ENCODE measurements around the gene PAQR6.
A peak's percentile ranks its signal among the peaks of the same experiment; 100 is the strongest.

Gene PAQR6

DNA sequence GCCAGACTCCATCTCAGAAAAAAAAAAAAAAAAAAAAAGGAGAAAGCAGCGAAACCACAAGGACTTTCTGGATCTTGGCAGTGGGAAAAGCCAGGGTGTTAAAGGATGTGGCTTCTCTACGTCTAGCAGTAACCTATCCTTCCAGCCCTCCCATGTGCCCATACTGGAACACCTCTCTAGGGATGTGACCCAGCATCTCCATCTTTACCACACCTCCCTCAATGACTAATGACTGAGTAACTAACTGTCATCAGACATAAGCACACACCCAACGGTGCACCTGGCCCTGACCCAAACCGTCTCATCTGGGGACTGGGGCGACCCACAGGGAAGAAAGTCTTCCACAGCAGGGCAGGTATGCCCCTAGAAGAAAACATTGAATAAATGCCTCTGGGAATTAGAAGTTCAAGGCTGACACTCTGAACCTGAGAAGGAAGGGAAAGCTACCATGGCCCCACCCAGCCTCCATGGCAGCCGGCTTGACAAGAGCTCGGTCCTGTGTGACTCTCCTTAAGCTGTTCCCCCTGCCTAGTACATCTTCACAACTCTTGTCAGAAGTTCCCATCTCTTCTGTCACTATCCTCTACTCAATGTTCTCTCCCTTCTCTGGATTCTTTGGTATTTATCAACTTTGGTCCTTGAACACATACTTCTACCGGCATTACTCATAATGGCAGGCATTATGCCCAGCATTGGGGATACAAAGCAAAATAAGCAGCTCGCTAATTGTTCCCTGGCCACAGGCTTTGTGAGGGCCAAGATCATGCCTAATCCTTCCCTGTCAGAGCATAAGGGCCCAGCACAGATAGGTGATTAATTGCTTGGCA lies 14.8 kb upstream of the PAQR6 start:
- DNase-seq = no peak

DNA sequence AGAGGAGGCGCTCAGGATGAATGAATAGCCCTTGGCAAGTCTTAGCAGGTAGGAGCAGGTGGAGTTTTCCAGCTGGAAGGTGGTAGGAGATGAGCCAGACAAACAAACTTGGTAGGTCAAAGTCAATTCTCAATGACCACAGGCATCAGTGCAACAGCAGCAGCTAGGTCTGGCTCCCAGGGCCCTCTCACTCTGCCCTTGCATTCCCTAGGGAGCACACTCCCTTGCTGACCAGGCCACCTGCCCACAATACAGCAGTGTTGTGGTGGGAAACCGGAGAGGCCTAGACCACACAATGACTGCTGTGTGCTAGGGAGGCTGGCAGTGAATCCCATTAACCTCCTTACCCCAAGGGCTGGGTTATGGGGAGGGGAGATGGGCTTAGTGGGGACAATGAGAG lies 13.0 kb upstream of the PAQR6 start:
- DNase-seq = no peak

DNA sequence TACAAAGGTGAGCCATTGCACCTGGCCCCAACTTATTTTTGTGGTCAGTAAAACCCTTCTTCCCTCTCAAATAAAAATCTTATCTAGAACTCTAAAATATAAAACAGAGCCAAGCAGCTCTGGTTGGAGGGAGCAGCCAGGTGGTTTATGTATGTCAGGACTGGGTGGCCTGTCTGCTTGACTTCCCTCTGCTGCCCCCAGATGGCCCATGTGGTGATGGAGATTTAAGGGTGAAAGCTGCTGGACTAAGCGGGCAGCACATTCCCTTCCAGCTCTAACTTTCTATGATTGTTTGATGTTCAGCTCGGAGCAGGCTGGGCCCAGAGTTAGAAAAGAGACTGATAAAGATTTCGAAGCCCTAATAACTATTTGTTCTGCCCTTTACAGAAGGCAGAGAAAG lies 11.9 kb upstream of the PAQR6 start:
- DNase-seq = no peak

DNA sequence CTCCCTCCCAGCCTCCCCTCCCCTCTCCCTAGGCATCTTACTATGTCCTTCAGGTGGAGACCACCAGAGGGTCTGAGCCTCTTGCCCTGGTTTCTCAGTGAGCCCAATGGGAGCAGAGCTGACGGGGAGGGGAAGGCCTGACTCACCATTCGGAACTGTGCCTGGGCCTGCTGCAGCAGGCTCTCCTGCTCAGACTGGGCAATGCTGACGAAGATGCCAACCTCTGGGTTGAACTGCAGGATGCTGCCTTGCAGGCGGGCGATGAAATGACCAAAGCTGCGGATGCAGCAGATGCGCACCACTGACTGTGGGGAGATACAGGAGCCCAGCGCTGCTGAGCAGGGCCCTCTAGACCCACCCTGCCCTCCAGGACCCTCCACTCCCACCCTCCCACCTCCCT lies 11.0 kb upstream of the PAQR6 start:
- no peak for DNase-seq

DNA sequence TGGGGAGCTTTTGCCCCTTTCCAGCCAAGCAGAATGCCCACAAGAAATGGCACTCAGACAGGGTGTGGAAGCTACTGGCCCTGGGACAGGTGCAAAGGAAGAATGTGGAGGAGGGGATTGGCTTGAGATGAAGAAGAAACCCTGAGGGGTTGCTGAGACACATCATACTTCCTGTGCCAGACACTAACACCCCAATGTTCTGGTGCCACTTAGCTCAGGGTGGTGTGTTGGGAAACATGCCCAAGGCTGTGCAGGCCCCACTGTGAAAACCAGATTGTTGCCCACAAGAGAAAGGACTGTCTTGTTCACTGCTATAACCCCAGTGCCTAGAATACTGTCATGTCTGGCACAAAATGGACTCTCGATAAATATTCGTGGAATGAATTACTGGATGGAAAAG lies 9.9 kb upstream of the PAQR6 start:
- DNase-seq = no peak

DNA sequence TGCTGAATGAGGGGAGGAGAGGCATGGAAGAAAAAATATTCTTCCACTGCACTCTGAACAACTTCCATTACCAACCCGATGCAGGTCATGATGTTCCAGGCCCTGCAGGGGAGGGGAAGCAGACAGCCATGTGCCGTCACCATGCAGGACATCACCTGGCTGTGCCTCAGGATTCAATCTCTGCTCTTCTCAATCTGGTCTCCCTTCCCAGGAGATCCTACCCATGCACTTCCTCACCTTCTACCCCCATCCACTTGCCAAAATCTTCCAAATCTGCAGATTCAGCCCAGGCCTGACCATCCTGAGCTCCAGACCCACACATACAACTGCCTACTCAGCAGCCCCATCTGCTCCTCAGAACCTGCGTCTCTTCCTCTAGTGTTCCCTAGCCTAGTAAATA lies 5.8 kb upstream of the PAQR6 start:
- DNase-seq = no peak

DNA sequence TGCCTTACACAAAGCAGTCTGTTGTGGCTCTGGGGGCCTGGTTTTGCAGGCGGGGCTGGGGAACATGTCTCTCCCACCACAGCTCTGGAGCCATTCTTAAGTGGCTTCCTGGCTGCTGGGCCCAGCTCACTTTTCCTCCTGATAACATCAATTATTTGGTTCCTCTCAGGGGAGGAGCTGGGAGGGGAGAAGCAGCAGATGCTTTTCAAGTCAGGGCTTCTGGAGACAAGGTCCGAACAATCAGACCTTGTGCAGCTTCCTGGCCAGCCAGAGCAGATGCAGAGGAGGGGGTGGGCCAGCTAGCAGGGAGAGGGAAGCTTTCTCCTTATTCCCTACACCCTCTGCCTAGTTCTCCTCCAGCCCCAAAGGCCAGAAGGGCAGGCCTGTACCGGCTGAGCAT lies 3.7 kb upstream of the PAQR6 start:
- no peak for DNase-seq

DNA sequence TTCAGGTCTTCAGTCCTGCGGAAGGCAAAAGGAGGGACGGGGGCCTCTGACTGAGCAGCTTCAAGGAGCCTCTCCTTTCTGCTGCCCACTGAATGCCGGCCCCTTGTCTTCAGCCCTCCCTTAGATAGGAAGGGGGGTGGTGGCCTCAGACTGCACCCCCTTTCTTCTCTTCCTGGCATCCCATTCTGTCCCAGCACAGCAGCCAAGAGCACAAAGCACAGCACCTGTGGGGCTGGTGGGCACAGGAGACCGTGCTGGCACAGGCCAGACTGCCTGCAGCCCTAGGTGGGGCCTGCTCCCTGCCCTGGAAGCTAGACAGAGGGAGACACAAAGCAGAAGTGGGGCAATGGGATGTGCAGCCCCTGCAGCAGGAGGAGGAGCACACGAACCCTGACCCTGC lies 1.7 kb upstream of the PAQR6 start:
- no peak for DNase-seq

DNA sequence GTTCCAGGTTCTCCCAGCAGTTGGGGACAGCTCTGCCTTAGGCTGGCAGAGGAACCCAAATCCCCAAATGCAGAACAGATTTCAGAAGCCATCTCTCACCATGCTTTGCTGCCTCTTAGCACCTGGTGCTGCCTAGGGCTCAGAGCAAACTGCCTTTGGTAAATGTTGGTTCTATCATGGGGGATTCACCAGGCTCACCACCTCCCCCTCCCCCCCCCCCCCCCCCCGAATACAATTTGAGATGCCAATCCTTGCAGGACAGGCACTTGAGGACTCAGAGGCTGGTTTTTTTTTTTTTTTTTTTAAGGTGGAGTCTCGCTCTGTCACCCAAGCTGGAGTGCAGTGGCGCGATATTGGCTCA lies 447 bp upstream of the PAQR6 start:
- DNase-seq = no peak

DNA sequence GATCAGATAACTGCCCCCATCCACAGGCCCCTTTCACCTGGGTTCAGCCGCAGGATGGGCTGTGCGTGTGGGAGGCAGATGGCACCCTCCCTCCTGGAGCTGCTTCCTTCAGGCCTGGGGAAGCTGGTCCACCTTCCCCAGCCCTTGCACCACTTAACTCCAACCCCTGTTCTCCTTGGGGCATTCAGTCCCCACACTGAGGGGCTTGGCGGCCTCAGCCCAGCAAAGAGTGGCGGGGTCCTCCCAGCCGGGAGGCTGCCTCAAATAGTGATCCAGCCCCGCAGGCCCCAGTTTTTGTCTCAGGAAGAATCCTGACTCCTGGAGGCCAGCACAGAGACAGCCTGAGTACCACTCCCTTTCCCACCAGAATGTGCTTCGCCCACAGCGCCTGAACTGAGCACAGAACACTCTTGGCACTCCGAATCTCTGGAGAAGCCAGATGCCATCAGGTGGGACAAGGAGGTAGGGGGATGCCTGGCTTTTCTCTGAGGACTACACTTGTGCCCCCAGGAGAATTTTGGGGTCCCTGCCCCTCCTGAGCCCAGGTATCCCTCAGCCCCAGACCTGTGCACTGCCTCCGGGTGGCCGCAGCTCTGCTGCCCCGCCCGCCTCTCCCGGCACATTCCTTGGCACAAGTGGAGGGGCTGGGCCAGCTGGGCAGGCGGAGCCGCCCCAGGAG lies 936 bp downstream of the PAQR6 start:
- peak; percentile 53 for DNase-seq

DNA sequence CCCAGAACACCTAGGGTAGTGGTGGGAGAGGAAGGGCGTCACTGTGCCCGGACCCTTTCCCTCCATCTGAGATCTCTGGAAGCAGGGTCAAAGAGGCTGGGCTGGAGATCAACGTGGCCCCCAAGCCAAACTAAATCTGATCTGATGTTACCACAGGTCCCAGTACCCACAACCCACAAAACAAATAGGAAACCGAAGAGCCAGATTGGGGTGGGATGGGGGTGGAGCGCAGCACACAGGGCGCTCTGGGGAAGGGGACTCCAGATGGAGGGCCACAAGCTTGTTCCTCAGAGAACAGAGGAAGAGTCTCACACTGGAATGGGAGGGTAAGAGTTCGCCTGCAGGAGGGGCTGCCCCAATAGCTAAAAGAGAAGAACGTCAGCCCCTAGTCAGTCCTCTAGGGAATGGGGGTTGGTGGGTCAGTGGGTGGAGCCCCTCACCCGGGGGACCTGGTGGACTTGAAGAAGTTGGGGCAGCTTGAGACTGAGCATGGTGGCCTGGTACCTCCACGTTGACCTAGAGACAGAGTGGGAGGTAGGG lies 1.5 kb downstream of the PAQR6 start:
- DNase-seq = peak; percentile 53

DNA sequence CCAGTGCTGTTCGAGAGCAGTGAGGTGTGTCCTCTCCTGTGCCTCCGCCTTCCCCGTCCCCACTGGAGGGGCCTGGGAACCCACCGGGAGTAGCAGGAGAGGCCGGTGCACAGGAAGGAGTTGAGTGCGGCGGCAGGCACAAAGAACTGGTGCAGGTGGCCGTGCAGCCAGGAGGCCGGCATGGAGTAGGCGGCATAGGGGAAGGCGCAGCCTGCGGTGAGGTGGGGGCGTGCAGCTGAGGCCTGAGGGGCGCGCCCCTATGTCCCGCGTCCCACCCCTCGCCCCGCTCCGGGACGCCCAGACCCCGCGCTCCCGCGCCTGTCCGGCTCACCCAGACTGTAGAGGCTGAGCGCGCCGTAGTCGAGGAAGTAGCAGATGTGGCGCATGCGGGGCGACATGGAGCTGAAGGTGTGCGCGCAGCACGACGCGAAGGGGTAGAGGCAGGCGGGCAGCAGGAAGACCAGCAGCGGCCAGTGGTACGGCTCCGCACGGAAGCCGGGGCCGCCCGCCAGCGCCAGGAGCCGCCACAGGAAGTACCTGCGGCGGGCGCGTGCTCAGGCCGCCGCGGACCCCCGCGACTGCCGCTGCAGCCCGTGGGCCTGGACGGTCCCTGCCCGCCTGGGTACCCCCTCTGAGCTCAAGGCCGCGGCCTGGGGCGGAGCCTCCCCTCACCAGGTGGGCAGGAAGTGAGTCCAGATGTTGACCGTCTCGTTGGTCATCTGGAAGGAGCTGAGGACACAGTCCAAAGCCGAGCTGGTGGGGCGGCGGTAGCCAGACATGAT lies 2.2 kb downstream of the PAQR6 start:
- DNase-seq = peak; percentile 43

DNA sequence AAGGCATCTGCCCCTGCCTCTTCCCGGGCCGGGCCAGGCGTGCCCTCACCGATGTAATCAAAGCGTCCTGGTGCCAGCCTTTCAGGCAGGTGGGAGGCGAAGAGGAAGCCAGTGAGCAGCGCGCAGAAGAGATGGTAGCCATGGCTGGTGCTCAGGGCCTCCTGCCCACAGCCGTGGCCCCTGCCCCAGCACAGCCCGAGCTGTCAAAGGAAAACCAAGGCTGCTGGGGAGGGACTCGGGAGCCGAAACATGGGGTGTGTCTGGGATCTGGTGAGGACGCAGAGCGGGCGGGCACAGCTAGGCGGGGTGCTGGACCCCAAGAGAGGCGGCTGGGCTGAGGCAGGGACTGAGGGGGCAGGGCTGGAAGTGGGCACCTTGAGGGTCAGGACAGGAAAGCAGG lies 3.1 kb downstream of the PAQR6 start:
- DNase-seq = no peak

DNA sequence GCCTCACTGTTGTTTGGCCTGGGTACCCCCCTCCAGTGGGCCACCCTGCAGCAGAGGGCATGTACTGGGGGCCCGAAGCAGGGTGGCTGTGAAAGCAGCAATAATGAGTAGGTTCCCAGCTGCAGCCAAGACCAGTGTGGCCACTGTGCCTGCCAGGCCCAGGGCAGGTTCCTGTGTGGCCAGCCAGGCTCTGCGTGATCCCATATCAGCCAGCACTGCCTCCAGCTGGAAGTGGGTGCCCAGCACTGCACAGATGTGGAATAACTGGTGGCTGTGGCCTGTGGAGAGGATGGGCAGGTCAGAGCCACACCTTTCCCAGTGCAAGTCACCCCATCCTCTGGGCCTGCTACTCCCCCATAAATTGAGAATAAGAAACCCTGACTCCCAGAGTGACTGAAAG lies 3.7 kb downstream of the PAQR6 start:
- DNase-seq = no peak

DNA sequence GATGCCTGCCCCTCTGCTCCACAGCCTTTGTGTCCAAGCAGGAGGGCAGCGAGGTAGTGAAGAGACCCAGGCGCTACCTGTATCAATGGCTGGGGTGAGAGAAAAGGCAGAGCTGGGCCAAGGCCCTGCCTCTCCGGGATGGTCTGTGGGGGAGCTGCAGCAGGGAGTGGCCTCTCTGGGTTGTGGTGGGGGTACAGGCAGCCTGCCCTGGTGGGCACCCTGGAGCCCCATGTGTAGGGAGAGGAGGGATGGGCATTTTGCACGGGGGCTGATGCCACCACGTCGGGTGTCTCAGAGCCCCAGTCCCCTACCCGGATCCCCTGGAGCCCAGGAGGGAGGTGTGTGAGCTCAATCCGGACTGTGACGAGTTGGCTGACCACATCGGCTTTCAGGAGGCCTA lies 5.1 kb downstream of the PAQR6 start:
- no peak for DNase-seq

DNA sequence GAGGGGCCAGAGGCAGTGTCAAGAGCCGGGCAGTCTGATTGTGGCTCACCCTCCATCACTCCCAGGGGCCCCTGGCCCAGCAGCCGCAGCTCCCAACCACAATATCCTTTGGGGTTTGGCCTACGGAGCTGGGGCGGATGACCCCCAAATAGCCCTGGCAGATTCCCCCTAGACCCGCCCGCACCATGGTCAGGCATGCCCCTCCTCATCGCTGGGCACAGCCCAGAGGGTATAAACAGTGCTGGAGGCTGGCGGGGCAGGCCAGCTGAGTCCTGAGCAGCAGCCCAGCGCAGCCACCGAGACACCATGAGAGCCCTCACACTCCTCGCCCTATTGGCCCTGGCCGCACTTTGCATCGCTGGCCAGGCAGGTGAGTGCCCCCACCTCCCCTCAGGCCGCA lies 5.9 kb downstream of the PAQR6 start, which contains the start of gene BGLAP:
Gene BGLAP (plus strand): TSS at position 259 of the 400 bp plus-strand sequence. CDS start 48 bp downstream, at position 307.
- DNase-seq = no peak

DNA sequence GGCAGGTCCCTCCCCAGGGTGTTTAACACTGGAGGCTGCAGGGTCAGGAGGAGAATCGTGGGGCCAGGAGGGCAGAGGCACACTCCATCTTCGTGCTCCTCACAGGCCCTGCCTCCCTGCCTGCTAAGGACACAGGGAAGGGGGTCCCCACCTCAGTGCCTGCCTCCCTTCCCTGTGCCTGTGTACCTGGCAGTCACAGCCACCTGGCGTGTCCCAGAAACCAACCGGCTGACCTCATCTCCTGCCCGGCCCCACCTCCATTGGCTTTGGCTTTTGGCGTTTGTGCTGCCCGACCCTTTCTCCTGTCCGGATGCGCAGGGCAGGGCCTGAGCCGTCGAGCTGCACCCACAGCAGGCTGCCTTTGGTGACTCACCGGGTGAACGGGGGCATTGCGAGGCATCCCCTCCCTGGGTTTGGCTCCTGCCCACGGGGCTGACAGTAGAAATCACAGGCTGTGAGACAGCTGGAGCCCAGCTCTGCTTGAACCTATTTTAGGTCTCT lies 6.5 kb downstream of the PAQR6 start:
- DNase-seq = no peak

DNA sequence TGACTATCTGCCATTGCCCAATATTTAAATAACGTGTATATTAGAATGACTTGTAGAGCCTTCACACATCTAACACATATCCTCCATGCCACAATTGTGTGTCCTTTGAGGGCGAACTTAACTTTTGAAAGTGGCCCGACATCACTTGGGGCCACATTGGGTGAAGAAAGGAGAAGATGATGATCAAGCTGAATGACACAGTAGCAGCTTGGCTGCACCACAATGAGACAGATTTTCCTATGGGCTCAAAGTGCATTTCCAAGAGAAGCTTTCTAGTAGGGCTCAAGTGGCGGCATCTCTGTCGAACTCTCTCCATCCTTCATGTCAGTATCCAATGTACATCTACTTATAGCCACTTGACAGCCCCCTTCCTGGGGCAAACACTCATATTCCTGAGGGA lies 9.6 kb downstream of the PAQR6 start:
- no peak for DNase-seq

DNA sequence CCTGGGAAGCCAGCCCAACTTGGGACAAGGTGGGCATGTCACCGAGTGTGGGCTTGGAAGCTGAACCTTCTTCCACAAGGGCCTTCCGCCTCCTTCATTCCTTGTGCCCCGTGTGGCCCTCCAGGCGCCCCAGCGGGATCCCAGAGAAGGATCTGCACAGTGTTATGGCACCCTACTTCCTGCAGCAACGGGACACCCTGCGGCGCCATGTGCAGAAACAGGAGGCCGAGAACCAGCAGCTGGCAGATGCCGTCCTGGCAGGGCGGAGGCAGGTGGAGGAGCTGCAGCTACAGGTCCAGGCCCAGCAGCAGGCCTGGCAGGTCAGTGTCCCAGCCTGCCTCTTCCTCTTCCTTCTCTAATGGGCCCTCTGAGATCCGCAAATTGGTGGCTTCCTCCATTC lies 11.7 kb downstream of the PAQR6 start:
- no peak for DNase-seq

DNA sequence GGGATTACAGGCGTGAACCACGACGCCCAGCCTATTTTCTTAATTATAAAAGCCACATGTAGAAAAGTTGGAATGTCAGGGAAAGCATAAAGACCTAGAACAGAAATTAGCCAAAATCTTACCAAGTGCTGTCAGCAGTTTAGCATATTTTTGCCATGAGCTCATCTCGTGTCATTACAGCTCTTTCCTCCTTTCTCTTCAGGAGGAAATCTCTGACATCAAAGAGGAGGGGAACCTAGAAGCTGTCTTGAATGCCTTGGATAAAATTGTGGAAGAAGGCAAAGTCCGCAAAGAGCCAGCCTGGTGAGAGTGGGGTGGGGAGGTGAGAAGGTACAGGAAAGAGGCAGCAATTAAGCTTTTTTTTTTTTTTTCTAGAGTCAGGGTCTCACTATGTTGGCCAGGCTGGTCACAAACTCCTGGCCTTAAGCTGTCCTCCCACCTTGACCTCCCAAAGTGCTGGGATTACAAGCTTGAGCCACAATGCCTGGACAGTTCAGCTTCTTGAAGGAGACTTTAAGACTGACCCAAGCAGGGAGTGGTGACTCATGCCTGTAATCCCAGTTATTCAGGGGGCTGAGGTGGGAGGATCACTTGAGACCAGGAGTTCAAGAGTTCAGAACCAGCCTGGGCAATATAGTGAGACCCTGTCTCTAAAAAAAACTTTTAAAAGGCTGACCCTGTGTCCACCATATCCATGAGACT lies 14.3 kb downstream of the PAQR6 start:
- DNase-seq = no peak

DNA sequence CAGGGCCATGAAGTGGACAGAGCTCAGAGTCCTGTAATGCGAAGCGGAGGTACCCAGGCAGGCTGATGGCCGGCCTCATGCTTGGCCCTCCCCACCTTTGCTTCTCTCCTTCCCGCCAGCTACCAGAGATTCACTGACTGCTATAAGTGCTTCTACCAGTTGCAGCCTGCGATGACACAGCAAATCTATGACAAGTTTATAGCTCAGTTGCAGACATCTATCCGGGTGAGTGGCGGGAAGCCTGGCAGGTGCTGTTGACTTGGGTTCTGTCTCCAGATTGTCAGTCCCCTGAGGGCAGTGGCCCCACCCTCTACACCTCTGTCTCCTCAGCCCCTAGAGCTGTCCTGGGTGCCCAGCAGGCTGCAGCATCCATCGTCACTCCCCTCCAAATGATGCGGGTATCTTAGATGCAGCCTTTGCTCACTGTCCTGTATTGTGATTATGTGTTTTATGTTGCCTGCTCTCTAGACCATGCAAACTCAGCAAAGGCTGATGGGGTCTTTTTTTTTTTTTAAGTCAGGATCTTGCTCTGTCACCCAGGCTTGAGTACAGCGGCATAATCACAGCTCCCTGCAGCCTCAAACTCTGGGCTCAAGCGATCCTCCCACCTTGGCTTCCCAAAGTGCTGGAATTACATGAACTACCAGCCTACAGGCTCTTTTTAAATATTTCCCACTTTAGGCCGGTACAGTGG lies 15.5 kb downstream of the PAQR6 start:
- no peak for DNase-seq

DNA sequence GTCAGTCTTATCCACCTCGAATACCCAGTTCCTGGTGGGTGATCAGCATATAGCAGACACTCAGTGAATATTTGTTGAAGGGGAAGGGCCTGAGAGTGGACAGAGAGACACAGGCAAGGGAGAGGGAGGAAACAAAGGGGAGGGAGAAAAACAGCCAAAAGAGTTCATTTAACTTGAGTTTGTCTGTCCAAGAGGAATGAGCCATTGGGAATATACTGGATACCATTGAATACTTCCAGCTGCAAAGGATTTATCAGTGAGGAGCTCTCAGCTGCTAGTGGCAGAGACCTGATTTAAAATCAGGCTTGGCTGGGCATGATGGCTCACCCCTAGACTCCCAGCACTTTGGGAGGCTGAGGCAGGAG lies 17.4 kb downstream of the PAQR6 start:
- no peak for DNase-seq

Measured in NCI-H526 treated with DMSO at 0.1 percent for 48 hours (cell line).